Measurements from ENCODE around the gene ILF2.
"Not testable (repeated sequence)": the region's sequence is repeated elsewhere in the genome, so short reads cannot be mapped to it uniquely, and the experiment has no call there.

ILF2 gene

DNA sequence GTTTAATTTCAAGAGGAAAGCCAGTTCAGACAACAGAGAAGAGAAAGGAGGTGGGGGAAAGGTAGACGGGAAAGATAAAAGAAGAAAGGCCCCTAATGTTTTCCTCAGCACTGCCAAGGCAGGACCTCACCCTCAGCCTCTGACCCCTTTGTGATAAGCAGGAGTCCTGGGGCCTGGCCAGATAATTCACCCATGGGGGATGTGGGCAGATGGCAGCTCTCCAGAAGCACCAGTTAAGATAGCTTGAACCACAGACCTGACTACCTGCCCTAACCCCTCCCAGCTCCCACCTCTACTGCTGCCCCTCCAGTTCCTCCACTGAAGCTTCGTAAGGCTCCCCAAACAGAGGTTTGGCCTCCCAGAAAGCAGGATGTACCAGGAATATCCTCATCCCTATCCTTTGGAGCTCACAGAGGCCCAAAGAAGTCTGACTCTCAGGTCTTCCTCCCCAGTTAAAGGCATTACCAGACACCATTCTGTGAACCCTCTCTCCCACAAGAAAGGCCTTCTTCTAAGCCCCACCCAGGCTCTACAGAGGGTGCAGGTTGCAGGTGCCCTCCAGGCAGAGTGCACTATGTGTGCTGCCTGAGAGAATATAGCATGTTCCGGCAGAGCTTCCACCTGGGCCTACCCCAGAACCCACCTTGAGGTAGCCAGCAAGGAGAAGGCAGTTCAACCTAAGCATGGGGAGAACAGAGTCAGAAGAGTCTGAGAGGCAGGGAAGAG lies 21.5 kb downstream of the ILF2 start:
- ATAC-seq (peak; percentile 29), DNase-seq (no peak)

DNA sequence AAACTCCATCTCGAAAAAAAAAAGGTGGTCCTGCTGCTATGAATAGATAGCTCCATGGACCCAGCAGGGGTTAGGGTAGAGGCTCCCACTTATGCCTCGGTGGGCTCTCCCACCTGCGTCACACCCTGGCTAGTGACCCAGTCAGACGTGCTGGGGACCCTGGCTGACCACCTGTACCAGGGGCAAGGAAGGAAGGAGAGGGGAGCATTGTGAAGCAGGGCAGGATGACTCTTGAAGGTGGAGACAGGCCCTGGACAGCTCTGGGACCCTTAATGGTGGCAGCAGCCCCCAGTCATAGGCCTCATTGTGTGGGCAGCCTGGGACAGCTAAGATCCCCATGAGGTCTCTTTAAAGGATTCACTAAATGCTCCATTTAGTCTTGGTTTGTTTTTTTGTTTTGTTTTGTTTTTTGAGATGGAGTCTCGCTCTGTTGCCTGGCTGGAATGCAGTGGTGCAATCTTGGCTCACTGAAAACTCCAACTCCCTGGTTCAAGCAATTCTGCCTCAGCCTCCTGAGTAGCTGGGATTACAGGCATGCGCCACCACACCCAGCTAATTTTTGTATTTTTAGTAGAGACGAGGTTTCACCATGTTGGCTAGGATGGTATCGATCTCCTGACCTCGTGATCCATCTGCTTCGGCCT lies 22.7 kb downstream of the ILF2 start:
- ATAC-seq (no peak), DNase-seq (no peak)

DNA sequence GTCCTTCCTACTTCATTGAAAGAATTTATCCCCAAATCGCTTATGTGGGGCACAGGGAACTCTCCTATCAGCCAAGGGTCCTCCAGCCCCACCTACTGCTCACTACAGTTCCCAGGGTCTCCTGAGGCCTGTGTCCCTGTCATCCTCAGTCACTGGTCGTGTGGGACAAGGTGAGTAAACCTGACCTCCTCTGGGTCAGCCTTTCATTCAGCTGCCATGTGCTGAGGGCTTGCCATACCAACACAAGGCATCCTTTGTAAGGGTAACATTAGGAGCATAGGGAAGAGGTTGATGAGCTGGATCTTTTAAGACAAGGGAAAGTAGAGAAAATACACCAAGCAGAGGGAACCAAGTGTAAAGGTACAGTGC lies 23.5 kb downstream of the ILF2 start:
- DNase-seq = no peak
- ATAC-seq = no peak

DNA sequence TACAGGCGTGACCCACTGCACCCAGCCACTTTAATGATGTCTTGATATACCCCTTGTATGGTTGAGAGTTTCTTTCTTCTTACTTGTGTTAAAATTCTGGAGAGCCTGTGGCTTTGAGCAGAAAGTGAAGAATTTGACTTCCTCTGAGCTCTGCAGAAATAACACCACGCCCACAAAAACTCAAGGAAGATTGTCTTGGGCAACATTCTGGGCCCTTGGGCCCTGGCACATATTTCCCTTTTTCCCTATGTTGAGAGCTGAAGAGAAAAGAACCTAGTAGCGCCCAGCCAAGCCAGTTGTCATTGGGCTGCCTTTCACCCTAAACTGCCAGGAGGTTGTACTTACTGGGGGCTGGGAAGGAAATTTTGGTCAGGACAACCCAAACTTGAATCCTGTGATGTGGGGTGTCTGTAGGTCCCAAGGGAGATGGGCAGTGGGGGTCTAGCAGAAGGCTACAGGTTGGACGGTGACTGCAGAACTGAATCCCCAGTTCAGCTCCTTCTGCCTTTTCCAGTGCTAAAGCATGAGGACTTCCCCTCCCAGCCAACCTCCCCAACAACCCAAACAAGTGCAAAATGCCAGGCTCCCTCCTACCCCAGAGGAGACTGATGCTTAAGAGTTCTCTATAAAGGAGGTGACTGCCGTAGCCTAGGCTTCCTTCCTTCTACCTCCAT lies 24.0 kb downstream of the ILF2 start:
- ATAC-seq (no peak), DNase-seq (no peak)

DNA sequence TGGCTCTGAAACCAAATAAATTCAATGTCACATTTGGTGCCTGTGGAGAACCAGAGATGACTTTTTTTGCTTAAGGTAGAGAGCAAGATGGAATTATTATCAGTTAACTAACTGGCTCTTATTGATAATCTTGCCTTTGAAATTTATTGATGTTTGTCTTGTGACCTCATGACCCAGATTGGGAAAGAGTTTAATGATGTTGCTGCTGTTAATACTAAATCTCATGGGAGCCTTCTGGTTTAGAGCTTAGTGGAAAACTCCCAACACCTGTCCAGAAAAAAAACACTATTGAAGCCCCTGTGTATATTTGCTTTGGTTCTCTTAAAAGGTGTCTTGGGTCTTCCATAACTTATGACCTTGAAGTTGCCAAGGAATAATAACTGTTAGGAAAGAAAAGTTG lies 27.0 kb downstream of the ILF2 start:
- no peak for DNase-seq

DNA sequence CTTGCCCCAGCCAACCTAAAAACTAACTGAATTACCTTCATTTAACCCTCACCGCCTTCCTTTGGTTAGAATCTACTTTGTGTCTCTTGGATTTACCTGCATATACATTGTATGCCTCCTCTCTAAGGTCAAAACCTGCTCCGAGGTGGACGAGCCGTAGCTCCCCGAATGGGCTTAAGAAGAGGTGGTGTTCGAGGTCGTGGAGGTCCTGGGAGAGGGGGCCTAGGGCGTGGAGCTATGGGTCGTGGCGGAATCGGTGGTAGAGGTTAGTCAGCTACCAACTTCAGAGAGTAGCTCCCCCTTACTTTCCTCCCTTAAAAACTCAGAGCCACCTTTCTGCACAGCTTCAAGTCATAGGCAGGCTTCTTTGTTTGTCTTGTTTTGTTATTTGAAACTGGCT lies 27.7 kb downstream of the ILF2 start:
- ATAC-seq (no peak), DNase-seq (no peak)

More for the DNA sequence above, 27.0 kb downstream of the ILF2 start:
- no peak for ATAC-seq

- no peak for ATAC-seq
- no peak for DNase-seq
Observed at GRCh38 chr1:153642161-153642560, 28.6 kb downstream of the ILF2 start.

GRCh38 chr1:153640861-153641260 lies 29.9 kb downstream of the ILF2 start:
- no peak for DNase-seq
- ATAC-seq = no peak

DNA sequence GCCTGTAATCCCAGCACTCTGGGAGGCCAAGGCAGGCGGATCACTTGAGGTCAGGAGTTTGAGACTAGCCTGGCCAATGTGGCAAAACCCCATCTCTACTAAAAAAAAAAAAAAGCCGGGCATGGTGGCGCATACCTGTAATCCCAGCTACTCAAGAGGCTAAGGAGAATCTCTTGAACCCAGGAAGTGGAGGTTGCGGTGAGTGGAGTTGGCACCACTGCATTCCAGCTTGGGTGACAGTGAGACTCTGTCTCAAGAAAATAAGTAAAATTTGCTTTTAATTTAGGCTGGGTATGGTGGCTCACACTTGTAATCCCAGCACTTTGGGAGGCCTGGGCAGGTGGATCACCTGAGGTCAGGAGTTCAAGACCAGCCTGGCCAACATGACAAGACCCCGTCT lies 30.6 kb downstream of the ILF2 start:
- ATAC-seq, DNase-seq: not testable (repeated sequence)

- no peak for ATAC-seq
Observed at GRCh38 chr1:153639280-153639679, 31.5 kb downstream of the ILF2 start.

GRCh38 chr1:153638261-153638660 lies 32.5 kb downstream of the ILF2 start:
- no peak for DNase-seq
- ATAC-seq = no peak

More at GRCh38 chr1:153639280-153639679, 31.5 kb downstream of the ILF2 start:
- no peak for DNase-seq

DNA sequence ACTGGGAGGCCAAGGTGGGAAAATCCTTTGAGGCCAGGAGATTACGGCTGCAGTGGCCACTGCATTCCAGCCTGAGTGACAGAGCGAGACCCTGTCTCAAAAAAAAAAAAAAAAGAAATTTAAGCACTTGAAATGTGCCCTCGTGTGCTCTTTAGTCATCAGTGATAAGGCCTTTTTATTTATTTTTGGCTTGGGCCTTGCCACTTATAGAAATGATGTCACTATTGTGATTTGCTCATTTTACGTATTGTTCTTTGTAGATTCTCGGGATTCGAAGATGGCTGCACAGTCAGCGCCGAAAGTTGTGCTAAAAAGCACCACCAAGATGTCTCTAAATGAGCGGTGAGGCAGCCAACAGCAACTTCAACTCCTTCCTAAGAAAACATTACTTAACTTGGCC lies 34.5 kb downstream of the ILF2 start:
- DNase-seq = no peak
- ATAC-seq = no peak

DNA sequence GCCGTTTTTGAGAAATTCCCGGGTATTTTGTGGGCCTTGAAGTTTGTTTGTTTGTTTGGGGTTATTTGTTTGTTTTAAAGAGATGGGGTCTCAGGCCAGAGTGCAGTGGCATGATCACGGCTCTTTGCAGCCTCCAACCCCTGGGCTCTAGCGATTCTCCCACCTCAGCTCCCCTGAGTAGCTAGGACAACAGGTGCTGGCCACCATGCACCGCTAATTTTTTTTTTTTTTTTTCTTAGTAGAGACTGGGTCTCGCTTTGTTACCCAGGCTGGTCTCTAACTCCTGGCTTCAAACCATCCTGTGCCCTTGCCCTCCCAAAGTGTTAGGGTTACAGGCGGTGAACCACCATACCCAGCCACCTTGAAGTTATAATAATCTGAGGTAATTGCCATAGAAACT lies 34.9 kb downstream of the ILF2 start:
- ATAC-seq (no peak), DNase-seq (no peak)

DNA sequence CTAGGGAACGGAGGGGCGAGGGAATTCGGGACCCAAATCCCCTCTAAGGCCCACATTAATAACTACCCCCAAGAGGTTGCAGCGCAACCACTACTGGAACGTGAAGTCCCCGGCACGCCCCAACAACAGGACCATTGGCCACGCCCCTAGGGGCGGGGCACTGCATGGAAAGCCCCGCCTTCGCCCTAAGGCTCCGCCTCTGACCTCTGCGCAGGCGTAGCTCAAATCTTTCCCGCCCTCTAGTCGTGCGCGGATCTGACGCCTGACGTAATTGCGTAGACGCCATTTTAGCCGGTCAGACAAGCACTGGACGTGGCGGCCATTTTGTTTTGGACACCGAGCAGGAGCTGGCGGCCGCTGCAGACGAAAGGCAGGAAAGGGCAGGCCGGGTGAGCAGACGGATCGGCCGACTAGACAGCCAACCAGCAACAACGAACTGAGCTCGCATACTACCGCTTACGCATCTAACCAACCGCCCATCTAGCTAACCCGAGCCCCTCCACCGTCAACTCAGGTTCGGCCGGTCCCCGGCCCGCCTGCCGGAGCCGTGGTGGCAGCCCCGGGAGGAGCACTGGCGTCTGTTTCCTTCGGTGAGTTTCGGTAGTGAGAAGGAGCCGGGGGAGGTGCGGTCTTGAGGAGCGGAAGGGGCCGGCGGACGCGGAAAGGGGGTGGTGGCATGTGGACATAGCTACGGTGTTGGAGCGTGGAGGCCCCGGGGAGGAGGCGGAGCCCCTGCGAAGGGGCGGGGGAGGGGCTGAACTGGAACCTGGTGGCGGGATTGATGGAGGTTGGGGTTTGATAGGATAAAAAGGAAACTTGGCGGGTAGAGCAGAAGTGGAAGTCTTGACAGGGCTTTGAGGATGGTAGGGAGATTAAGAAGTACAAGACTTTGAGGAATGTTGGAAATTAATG lies 36.8 kb downstream of the ILF2 start, which contains the start of gene CHTOP:
CHTOP (plus strand) TSS at position 313 of the 912 bp plus-strand sequence. CDS start 2,523 bp downstream, outside the sequence.
- DNase-seq (peak; percentile 96), ATAC-seq (peak; percentile 91)

- no peak for ATAC-seq
- no peak for DNase-seq
Observed at GRCh38 chr1:153633161-153633753, 37.5 kb downstream of the ILF2 start.

DNA sequence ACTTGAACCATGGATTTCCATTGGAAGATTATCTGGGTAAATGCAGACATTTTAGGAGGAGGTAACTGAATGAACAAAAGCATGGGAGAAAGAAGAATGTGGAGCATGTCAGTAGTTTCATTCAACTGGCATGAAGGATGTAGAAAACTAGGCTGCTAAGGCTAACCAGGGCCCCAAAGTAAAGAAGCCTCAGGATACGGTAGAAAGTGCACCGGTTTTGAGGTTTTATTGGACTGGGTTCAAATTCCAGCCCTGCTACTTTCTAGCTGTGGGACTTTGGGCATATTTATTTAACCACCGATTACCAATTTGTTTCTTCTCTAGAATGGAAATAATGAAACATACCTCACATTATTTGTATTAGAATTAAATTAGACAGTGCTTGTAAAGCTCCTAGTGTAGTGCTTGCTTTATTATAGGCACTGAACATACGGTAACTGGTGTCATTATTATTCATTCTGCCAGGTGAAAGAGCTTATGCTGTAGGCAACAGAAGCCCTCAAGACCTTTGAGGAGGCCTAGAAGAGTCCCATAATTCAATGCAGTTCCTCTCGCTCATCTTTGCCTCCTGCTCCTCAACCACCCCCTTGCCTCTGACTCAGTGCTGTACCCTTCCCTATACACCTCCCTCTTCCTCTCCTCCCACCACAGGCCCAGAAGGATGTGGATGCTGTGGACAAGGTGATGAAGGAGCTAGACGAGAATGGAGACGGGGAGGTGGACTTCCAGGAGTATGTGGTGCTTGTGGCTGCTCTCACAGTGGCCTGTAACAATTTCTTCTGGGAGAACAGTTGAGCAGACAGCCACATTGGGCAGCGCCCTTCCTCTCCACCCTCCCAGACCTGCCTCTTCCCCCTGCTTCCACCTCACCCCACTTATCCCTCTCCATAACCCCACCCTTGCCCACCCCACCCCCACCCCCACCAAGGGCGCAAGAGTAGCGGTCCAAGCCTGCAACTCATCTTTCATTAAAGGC lies 39.5 kb downstream of the ILF2 start:
- ATAC-seq = peak; percentile 11
- DNase-seq = peak; percentile 25

- ATAC-seq (no peak), DNase-seq (no peak)
Observed at GRCh38 chr1:153630384-153630783, 40.4 kb downstream of the ILF2 start.

DNA sequence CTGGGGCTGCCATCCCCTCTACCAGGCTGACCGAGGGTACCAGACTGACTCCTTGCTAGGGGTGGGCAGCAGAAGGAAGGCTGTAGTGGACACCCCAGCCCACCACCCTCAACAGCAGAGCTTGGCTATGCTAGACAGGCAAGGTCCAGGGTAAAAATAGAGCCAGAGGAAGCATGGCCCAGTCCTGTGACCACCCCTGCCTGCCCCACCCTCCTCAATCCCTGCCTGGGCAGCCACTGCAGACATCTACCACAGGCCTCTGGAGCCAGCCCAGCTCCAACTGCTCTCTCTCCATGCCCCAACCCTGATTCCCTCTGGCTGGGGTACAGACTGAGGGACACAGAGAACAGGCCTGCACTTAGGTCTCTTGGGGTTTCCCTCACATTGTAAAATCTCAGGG lies 40.8 kb downstream of the ILF2 start:
- DNase-seq (no peak), ATAC-seq (no peak)

DNA sequence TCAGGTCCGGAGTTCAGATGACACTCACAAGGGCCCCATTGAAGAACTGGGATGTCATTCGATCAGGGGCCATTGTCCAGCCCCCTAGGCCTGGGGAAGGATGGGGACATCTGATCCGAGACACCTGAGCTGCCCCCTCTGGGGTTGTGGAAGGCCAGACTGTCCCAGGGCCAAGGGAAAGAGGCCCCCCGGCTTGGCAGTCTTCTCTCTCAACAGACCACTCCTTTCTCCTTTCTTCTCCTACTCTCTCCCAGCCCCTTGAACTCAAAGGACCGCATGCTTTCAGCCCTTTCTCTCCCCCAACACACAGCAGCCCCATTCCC lies 41.5 kb downstream of the ILF2 start:
- ATAC-seq = no peak

DNA sequence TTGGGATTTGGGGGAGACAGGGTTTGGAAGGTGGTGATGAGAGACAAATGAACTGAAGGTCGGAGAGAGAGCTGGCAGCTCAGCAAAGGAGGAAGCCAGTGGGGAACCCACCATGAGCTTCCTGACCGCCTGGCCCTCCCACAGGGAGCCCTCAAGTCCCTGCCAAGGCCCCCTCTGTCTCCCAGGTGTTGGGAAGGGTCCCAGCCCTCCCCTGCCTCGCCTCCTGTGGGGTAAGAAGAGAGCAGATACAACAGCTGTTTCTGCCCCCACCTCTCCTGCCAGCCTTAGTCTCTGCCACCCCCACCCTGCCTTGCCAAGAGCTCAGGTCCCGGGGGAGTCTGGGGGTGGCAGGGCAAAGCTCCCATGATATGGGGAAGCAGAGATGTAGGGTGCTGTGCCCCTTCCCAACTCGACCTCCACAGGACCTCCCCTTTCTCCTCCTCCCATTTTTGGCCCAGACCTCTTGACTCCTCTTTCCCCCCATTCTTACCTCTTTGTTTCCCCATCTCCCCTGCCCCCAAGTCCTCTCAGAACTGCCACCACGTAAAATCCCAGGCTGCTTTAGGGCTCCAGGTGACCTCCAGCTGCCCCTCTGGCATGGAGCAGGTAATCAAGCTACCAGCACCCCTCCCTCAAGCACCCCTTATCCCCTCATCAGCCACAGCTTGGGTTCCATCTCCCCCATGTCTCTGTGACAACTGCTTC lies 42.0 kb downstream of the ILF2 start:
- DNase-seq (no peak), ATAC-seq (no peak)

More for the DNA sequence above, 41.5 kb downstream of the ILF2 start:
- no peak for DNase-seq

Data from stimulated activated naive CD8-positive, alpha-beta T cell treated with anti-CD3 and anti-CD28 coated beads, Interleukin-15, Interleukin-2, amounts not matched to agents 100 U/mL and 50 U/mL, for 24 hours (primary cell).